GM06990 (cell line): ENCODE data around the gene DDX46.
"Not testable (repeated sequence)": the region's sequence is repeated elsewhere in the genome, so short reads cannot be mapped to it uniquely, and the experiment has no call there.

Experiments used
- DNase-seq: peaks from one replicate; pipeline ENCODE4 v3.0.0-alpha.2; 2011; ENCODE audit not compliant: insufficient read length; ENCODE audit errors: extremely low read depth
- H3K27me3 ChIP-seq: replicated peaks from 2 replicates; pipeline ENCODE4 v1.6.0; 2011; ENCODE audit warnings: low read length; ENCODE audit not compliant: control insufficient read depth, insufficient read depth
- H3K36me3 ChIP-seq: 2 replicates; pipeline ENCODE4 v1.5.1; 2011; ENCODE audit warnings: low read length; ENCODE audit not compliant: control insufficient read depth, insufficient read depth
- H3K4me3 ChIP-seq: replicated peaks from 2 replicates; pipeline ENCODE4 v1.5.1; 2011; ENCODE audit warnings: low read depth, mild to moderate bottlenecking, control low read depth, low read length
- TF ChIP-seq, protein P1 (sequence below): IDR thresholded peaks from 2 replicates; pipeline ENCODE4 v1.5.1; 2011; ENCODE audit warnings: low read length, control low read depth, mild to moderate bottlenecking, inconsistent platforms; ENCODE audit not compliant: insufficient read depth, poor library complexity, severe bottlenecking

Gene DDX46

DNA sequence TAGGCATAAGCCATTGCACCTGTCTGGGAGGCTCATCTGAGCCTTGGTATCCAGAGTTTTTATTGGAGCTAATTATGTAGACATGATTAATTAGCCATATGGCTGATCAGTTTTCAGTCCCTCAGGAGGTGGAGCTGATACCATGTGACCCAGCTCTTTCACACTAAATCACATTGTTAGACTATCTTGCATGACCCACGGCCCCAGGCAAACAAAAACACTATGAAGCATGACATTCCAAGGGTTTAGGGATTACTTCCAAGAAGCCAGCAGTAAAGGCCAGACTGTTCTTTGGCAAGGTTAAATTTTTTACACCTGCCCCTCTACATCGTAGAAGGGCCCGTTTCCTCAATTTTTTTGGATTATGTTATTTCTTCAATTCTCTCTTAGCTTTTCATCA lies 82.2 kb downstream of the DDX46 start:
- no peak for DNase-seq
- no peaks in the 10 kb centered on the region; the same call in 1 of the 2 replicates for H3K36me3 ChIP-seq
- TF ChIP-seq, protein P1, sequence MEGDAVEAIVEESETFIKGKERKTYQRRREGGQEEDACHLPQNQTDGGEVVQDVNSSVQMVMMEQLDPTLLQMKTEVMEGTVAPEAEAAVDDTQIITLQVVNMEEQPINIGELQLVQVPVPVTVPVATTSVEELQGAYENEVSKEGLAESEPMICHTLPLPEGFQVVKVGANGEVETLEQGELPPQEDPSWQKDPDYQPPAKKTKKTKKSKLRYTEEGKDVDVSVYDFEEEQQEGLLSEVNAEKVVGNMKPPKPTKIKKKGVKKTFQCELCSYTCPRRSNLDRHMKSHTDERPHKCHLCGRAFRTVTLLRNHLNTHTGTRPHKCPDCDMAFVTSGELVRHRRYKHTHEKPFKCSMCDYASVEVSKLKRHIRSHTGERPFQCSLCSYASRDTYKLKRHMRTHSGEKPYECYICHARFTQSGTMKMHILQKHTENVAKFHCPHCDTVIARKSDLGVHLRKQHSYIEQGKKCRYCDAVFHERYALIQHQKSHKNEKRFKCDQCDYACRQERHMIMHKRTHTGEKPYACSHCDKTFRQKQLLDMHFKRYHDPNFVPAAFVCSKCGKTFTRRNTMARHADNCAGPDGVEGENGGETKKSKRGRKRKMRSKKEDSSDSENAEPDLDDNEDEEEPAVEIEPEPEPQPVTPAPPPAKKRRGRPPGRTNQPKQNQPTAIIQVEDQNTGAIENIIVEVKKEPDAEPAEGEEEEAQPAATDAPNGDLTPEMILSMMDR, result no peak
- H3K27me3 ChIP-seq, result no peaks in the 10 kb centered on the region
- no peak overlapping the region for H3K4me3 ChIP-seq

DNA sequence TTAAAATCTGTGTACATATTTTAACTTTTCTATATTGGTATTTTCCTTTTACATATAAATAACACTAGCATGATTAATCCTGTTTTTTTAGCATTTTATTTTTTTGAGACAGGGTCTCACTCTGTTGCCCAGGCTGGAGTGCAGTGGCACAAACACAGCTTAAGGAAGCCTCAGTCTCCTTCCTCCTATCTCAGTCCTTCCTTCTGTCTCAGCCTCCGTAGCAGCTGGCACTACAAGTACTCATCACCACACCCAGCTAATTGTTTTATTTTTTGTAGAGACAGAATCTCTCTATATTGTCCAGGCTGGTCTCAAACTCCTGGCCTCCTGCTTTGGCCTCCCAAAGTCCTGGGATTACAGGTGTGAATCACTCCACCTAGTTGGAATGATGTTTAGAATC lies 85.7 kb downstream of the DDX46 start:
- no peak for DNase-seq
- Histone ChIP-seq H3K36me3 (no peaks in the 10 kb centered on the region; the same call in 1 of the 2 replicates), H3K27me3 (no peaks in the 10 kb centered on the region), H3K4me3 (no peak overlapping the region)
- TF ChIP-seq, protein P1, result no peak

DNA sequence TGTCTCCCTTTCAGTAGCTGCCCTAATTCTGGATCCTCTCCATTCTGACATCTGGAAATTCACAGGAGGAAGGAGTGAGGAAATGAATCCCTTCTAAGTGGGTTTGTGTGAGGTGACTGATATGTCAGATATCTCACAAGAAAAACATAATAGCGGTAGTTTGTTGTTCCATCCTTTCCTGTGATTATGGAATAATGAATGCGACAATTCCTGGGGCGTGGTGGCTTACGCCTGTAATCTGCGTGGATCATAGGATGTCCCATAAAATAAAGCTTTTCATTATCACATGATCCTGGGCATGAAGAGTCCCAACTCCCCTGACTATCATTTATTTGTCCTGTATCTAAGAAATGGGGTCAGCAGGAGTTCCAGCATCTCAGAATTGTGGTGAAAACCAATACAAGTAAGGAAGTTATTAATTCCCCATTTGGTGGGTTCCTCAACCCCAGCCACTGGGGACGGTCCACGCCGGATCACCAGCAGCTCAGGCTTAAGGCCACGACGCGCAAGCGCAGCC lies 86.8 kb downstream of the DDX46 start:
- Histone ChIP-seq H3K4me3 (peak overlapping the region; percentile 53), H3K36me3 (no peaks in the 10 kb centered on the region; the same call in 1 of the 2 replicates), H3K27me3 (no peaks in the 10 kb centered on the region)
- TF ChIP-seq, protein P1, result no peak
- no peak for DNase-seq

DNA sequence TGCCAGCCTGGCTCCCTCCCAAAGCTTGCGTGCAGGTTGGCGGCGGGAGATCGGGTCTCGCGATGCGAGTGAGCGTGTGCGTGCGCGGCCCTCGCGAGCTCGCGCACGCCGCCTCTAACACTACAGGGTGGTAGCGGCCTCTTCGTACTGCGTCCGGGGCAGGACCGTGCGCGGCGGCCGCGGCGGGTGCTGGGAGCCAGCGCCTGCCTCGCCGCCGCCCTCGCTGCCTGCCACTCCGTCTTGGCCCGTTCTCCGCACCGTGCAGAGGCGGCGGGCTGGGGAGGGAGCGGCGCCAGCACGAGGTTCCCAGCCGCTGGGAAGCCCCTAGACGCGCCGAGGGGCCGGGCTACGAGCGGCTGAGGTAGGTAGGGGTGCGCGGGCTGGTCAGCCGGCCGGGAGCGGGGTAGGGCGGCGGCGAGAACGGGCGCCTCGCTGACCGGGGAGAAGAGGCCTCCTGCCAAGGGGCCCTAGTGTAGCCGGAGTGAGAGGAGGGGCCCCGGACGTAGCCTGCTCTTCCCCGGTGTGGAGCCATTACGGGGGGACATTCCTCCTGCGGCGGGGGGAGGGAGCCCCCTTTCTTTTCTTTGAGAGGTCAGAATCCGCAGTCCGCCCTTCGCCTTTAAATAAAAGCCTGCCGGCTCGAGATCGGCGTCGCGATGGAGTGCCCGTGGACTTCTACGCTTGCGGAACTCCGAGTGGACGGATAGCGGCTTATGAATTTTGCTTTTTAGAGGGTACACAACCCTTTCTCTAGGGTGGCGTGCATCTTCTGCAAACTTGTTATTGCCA lies 87.5 kb downstream of the DDX46 start, which contains the start of gene C5orf24:
Gene C5orf24 (plus strand): TSS at position 117 of the 789 bp plus-strand sequence. CDS start 8,933 bp downstream, outside the sequence.
- peak within 1 kb of the TSS; percentile 93 for H3K4me3 ChIP-seq
- TF ChIP-seq, protein P1, result no peak
- H3K27me3 ChIP-seq, result no peaks in the 10 kb centered on the region
- peak; percentile 98 for DNase-seq
- H3K36me3 ChIP-seq, result no peaks in the 10 kb centered on the region; the same call in 1 of the 2 replicates

DNA sequence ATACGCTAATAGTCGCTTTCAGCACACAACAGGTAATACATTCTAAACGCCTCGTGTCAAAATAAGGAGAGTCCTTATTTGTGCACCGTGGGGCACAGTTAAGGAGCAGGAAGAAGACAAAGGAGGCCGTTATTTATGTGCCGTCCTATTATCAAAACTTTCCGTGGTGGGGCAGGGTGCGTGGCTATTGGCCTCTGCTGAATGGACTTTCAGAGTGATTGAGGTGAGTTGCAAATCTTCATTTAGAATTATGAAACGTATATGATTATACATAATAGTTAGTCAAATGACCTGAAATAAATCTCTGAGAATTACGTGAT lies 88.0 kb downstream of the DDX46 start:
- TF ChIP-seq, protein P1, result no peak
- peak overlapping the region; percentile 93 for H3K4me3 ChIP-seq
- DNase-seq, result no peak
- no peaks in the 10 kb centered on the region for H3K27me3 ChIP-seq
- H3K36me3 ChIP-seq, result no peaks in the 10 kb centered on the region; the same call in 1 of the 2 replicates

DNA sequence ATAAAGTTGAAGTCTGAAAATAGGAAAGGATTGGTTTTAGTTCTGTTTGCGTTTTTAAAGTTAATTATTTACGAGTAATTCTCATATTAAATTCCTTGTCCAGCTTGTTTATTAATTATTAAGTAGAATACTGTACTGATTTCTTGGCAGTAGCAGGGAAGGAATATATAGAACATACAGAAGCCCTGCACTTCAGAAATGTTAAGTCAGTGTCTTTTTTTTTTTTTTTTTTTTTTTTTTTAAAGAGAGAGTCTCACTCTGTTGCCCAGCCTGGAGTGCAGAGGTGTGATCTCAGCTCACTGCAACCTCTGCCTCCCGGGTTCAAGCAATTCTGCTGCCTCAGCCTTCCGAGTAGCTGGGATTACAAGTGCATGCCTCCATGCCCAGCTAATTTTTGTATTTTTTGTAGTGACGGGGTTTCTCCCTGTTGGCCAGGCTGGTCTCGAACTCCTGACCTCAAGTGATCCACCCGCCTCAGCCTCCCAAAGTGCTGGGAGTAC lies 90.9 kb downstream of the DDX46 start:
- not testable (repeated sequence) for H3K4me3 ChIP-seq, H3K27me3 ChIP-seq

More for the DNA sequence above, 90.9 kb downstream of the DDX46 start:
- not testable (repeated sequence) for H3K36me3 ChIP-seq, DNase-seq
